Testis (tissue), 2 donors: Measurements from ENCODE around the gene KIF6.

Experiments used
- POLR2A ChIP-seq: fragments of 450-650 bp; IDR thresholded peaks from one replicate; pipeline ENCODE4 v1.6.1; 2017; ENCODE audit warnings: antibody characterized with exemption, mild to moderate bottlenecking, moderate library complexity
- TF ChIP-seq, protein P1 (sequence below), 3 experiments: fragments of 450-650 bp in 2 of 3; fragments of 200-600 bp in 1 of 3; sonication (generic) in 1 of 3; IDR thresholded peaks; one replicate each; pipeline ENCODE4 v1.5.1; 2016 to 2019; ENCODE audit warnings: antibody characterized with exemption in 3 of 3, mild to moderate bottlenecking in 2 of 3, moderate library complexity in 1 of 3

DNA sequence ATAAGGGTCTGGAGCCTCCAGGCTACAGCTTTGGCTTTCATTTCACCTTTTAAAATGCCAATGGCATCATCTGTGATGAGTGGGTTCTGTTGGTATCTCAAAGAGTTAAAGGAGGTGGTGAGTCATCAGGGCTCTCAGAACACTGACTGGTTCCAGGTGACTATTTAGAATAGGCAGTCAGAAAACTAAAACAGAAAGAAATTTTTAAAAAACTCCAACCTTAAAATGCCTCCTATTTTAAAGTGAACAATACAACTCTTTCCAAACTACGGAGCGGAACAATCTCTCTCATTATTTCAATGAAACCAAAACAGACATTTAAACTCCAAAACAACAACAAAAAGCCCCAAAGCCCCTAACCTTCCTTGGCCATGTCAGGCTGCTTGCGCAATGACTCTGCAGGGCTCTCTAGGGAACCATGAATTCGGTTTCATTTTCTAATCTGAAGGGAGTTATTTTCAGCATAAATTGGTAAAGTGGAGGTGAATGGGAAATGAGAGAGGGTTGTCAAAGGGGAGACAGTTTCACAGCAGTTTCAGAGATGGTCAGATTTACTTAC, 194.9 kb downstream of the KIF6 start:
- TF ChIP-seq, protein P1, sequence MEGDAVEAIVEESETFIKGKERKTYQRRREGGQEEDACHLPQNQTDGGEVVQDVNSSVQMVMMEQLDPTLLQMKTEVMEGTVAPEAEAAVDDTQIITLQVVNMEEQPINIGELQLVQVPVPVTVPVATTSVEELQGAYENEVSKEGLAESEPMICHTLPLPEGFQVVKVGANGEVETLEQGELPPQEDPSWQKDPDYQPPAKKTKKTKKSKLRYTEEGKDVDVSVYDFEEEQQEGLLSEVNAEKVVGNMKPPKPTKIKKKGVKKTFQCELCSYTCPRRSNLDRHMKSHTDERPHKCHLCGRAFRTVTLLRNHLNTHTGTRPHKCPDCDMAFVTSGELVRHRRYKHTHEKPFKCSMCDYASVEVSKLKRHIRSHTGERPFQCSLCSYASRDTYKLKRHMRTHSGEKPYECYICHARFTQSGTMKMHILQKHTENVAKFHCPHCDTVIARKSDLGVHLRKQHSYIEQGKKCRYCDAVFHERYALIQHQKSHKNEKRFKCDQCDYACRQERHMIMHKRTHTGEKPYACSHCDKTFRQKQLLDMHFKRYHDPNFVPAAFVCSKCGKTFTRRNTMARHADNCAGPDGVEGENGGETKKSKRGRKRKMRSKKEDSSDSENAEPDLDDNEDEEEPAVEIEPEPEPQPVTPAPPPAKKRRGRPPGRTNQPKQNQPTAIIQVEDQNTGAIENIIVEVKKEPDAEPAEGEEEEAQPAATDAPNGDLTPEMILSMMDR (IDR thresholded peaks at IDR 0.05): no peak
- no peak for TF ChIP-seq POLR2A
